Mesothelial cell of epicardium (in vitro differentiated cells): ENCODE data around the gene ANKS1B. TPM values are rescaled to one million over a fixed set of nuclear protein-coding genes. Genes with fewer than 3 reads are reported as not detected.

ENCODE experiments used
- DNase-seq, 2 experiments: peaks; one replicate each; pipeline ENCODE4 v3.0.0; 2021; ENCODE audit warnings: low spot score in 2 of 2; ENCODE audit not compliant: unreplicated experiment in 2 of 2
- H3K27ac Mint-ChIP-seq: 2 replicates; pipeline ENCODE4 v1.8.0; 2021; ENCODE audit warnings: mixed read lengths
- H3K27me3 Mint-ChIP-seq: 2 replicates; pipeline ENCODE4 v1.8.0; 2021; ENCODE audit warnings: low read depth, mixed read lengths
- H3K36me3 Mint-ChIP-seq: 2 replicates; pipeline ENCODE4 v1.8.0; 2021; ENCODE audit warnings: mixed read lengths
- H3K4me1 Mint-ChIP-seq: 2 replicates; pipeline ENCODE4 v1.8.0; 2021; ENCODE audit warnings: mixed read lengths
- H3K4me3 Mint-ChIP-seq: 2 replicates; pipeline ENCODE4 v1.8.0; 2021; ENCODE audit warnings: mild to moderate bottlenecking, moderate library complexity, mixed read lengths
- H3K9me3 Mint-ChIP-seq: 2 replicates; pipeline ENCODE4 v1.8.0; 2021; ENCODE audit warnings: mixed read lengths
- total RNA-seq: library from RNA; stranded (reverse); gene quantifications from 3 replicates; pipeline ENCODE4 v1.2.1, GENCODE V29; 2021
- TF ChIP-seq, protein P1 (sequence below): fragments of 200-600 bp; sonication (generic); IDR thresholded peaks from one replicate; pipeline ENCODE4 v1.5.0; 2021; ENCODE audit warnings: antibody characterized with exemption; ENCODE audit not compliant: unreplicated experiment

The ANKS1B gene
- total RNA-seq, 1 donor from 2014 or later, result 8.8 TPM

DNA sequence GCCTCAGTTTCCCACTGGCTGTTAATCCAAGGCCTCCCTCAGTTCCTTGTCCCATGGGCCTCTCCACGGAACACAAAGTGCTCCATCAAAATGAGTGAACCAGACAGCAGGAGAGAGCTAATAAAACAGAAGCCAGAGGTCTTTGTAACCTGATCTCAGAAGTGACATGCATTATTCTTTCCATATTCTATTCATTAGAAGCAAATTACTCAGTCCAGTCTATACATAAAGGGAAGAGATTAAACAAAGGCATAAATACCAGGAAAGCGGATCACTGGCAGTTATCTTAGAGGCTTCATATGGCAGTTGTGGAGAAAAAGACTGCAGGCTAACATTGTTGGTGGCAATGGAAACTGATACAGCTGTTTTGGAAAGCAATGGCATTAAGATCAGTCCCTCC lies 507.8 kb downstream of the ANKS1B start:
- TF ChIP-seq, protein P1, sequence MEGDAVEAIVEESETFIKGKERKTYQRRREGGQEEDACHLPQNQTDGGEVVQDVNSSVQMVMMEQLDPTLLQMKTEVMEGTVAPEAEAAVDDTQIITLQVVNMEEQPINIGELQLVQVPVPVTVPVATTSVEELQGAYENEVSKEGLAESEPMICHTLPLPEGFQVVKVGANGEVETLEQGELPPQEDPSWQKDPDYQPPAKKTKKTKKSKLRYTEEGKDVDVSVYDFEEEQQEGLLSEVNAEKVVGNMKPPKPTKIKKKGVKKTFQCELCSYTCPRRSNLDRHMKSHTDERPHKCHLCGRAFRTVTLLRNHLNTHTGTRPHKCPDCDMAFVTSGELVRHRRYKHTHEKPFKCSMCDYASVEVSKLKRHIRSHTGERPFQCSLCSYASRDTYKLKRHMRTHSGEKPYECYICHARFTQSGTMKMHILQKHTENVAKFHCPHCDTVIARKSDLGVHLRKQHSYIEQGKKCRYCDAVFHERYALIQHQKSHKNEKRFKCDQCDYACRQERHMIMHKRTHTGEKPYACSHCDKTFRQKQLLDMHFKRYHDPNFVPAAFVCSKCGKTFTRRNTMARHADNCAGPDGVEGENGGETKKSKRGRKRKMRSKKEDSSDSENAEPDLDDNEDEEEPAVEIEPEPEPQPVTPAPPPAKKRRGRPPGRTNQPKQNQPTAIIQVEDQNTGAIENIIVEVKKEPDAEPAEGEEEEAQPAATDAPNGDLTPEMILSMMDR, result no peak
- Mint-ChIP-seq H3K36me3 (no peaks in the 10 kb centered on the region), H3K4me1 (no peaks in the 10 kb centered on the region), H3K9me3 (peaks cover 16% of the 10 kb centered on the region), H3K27me3 (no peaks in the 10 kb centered on the region), H3K4me3 (no peak overlapping the region), H3K27ac (no peak overlapping the region)
- no peak for DNase-seq

DNA sequence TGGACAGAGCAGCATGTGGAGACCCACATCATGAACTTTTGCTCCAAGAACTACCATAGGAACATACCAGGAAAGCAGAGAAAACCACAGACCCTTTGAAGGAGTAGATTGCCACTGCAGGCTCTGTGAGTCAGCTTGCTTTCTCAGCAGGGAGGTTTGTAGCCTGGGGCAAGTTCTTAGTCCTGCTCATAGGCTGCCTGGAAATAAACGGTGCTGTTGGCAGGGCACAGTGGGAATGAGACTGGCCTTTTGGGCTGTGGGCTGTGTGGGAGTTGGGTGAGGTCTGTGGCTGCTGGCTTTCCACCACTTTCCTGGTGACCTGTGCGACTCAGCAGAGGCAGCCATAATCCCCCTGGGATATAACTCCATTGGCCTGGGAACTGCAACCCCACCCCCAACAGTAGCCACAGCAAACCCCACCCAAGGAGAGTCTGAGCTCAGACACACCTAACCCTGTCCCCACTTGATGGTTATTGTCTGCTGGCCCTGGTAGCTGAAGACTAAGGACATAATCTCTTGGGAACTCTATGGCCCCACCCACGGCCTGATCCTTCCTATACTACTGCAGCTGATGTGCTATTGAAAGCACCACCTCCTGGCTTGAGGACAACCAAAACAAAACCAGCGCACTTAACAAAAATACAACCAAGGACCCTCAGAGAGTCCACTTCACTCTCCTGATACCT lies 529.2 kb downstream of the ANKS1B start:
- H3K27ac Mint-ChIP-seq, result no peak overlapping the region
- TF ChIP-seq, protein P1, result no peak
- H3K4me3 Mint-ChIP-seq, result no peak overlapping the region
- no peak for DNase-seq
- peaks cover 4% of the 10 kb centered on the region for H3K4me1 Mint-ChIP-seq
- no peaks in the 10 kb centered on the region for H3K27me3 Mint-ChIP-seq
- no peaks in the 10 kb centered on the region for H3K36me3 Mint-ChIP-seq
- H3K9me3 Mint-ChIP-seq, result peaks cover 40% of the 10 kb centered on the region

DNA sequence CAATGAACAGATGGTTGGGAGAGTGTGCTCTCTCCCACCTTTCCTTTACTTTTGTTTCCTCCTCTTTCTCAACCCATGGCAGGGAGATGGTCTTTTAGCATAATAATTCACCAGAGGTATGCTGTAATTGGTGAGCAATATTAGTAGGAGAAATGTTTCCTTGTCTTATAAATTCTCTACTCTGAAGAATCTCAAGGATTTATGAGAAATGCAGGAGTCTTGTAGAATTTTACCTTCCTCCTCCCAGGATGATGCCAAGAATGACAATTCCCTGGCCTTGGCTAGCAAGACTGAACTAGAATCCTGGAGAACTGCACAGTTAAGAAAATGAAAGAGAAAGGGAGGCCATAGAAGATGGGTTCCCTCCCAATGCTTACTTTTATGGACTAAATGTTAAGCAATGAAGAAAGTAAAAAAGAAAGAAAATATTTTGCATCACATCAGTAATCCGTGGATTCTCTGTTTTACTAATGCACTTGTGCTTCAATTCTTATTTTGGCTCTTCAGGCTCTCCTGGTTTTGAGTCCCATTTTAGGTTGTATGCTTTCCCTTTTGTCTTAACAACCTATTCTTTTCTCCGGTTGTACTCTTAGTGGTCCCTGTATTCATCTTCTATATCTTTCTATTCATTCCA lies 530.1 kb downstream of the ANKS1B start:
- peaks cover 32% of the 10 kb centered on the region for H3K9me3 Mint-ChIP-seq
- H3K27ac Mint-ChIP-seq, result no peak overlapping the region
- TF ChIP-seq, protein P1, result no peak
- no peak for DNase-seq
- H3K27me3 Mint-ChIP-seq, result no peaks in the 10 kb centered on the region
- H3K36me3 Mint-ChIP-seq, result no peaks in the 10 kb centered on the region
- H3K4me3 Mint-ChIP-seq, result no peak overlapping the region
- peaks cover 4% of the 10 kb centered on the region for H3K4me1 Mint-ChIP-seq

DNA sequence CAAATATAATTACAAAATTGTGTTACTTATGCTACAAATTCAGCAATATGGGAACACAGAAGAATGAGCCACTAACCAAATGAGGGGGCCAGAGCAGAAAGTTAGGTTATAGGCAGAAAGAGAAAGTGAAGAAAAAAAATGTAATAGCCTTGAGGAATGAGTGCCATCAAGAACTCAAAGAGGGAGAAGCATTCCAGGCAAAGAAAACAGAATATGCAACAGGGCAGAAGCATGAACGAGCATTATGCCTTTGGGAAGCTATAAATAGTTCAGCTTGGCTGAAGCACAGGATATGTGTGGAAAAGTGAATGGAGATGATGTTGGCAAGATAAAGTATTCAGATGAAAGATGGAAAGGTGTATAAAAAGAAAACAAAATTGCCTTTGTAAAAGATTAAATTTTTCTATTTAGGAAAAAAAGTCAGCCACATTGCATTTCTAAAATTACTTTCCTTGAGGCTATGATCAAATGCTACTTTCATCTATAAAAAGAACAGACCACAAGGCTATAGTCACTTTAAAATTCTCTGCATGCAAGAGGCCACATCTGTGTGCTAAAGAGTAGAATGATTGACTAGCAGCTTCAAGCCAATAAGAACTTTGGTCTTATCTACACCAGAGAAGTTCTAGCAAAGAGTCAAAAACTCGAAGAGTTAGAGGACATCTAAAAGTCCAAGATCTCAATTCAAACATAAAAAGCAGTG lies 530.7 kb downstream of the ANKS1B start:
- no peaks in the 10 kb centered on the region for H3K36me3 Mint-ChIP-seq
- no peak overlapping the region for H3K27ac Mint-ChIP-seq
- DNase-seq, result no peak
- peaks cover 4% of the 10 kb centered on the region for H3K4me1 Mint-ChIP-seq
- TF ChIP-seq, protein P1, result no peak
- H3K27me3 Mint-ChIP-seq, result no peaks in the 10 kb centered on the region
- no peak overlapping the region for H3K4me3 Mint-ChIP-seq
- peaks cover 28% of the 10 kb centered on the region for H3K9me3 Mint-ChIP-seq

DNA sequence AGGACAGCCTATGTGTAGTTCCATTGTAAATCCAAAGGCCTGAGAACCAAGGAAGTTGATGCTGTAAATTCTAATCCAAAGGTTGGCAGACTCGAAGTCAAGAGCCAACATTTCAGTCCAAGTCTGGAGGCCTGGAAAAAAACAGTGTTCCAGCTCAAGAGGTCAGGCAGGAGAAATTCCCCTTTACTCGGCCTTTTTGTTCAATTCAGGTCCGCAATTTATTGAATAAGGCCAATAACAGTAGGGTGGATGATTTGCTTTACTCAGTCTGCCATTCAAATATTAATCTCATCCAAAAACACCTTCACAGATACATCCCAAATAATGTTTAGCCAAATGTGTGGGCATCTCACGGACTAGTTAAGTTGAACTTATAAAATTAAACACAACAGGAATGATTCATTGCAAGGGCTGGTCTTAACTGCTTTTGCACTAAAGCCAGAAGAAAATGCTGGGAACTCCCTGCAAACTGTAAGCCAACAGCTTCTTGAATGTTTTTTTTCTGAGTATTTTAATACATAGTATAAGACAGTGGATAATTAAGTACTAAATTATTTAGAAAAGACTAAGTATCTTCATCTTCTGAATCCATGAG lies 534.6 kb downstream of the ANKS1B start:
- H3K27me3 Mint-ChIP-seq, result no peaks in the 10 kb centered on the region
- H3K36me3 Mint-ChIP-seq, result no peaks in the 10 kb centered on the region
- H3K27ac Mint-ChIP-seq, result no peak overlapping the region
- peaks cover 4% of the 10 kb centered on the region for H3K4me1 Mint-ChIP-seq
- no peak for DNase-seq
- TF ChIP-seq, protein P1, result no peak
- no peak overlapping the region for H3K4me3 Mint-ChIP-seq
- peaks cover 17% of the 10 kb centered on the region for H3K9me3 Mint-ChIP-seq
